NCI-H226 (cell line): Measurements from ENCODE around the gene SIGLEC9.

Experiments
- DNase-seq: peaks from one replicate; pipeline ENCODE4 v3.0.0-alpha.2; 2015

Gene SIGLEC9

GRCh38 chr19:51097796-51098195 is 26.9 kb upstream of the SIGLEC9 start:
- no peak for DNase-seq

DNA sequence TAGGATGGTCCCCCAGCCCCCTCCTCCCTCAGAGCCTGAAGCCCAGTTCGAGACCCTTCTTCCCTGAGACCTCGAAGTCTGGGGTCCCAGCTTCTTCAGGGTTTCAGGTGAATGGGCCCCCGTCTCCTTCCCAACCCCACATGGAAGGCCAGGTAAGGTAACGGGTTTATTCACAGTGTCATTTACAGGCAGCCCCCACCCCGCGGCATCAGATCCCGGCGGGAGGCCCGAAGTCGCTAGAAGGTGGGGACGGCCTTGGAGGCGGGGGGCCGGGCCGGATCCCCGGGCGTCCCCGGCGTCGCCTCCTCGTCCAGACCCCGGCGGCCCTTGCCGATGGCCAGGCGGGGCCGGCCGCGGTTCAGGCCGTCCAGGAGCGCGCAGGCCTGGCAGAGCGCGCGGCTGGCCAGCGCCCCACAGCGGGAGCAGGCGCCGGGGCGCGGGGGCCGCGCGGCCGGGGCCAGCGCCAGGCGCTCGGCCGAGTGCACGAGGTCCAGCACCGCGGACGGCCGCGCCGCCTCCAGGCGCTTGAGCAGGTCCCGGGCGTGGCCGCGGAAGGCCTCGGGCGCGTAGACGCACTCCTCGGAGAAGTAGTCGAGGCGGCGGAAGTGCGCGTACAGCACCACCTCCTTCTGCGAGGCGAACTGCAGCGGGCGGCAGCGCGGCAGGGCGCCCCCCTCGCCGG is 26.2 kb upstream of the SIGLEC9 start:
- no peak for DNase-seq

GRCh38 chr19:51099047-51099382 is 25.7 kb upstream of the SIGLEC9 start:
- DNase-seq, result no peak

DNA sequence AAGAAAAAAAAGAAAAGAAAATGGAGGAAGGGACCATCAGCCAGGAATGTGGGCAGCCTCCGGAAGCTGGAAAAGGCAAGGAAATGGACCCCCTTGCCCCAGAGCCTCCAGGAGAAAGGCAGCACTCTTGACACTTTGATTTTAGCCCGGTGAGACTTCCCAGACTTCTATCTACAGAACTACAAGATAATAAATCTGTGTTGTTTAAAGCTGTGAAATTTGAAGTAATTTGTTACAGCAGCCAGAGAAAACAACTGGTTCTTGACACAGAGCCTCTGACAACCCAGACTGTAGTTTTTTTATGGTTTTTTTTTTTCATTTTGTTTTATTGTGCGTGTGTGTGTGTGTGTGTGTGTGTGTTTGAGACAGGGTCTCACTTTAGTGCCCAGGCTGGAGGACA is 24.1 kb upstream of the SIGLEC9 start:
- DNase-seq, result no peak

DNA sequence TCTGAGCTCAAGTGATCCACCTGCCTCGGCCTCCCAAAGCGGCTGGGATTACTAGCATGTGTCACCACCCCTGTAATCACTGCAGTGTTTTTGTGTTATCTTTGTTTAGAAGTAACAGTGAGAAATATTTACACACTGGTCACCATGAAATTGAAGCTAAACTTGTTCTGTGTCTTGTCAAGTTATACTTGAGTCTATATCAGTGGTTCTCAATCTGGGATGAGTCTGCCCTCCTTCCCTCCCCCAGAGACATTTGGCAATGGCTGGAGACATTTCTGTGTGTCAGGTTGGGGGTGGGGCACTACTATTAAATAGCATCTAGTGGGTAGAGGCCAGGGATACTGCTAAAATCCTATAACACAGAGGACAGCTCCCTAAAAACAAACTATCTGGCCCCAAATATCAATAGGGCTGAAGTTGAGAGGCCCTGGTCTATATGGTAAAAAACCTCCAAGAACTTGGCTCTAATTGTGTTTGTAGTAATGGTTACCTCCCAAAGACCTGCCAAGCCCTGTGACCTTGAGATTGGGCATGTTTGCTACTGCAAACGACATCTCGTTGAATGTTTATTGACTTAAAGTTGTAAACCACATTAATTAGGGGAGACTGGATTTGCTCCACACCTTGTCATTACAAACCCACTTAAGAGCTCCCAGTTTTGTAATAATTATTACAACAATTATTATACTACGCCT is 23.4 kb upstream of the SIGLEC9 start:
- no peak for DNase-seq

- no peak for DNase-seq
Observed at GRCh38 chr19:51102991-51103390, 21.7 kb upstream of the SIGLEC9 start.

DNA sequence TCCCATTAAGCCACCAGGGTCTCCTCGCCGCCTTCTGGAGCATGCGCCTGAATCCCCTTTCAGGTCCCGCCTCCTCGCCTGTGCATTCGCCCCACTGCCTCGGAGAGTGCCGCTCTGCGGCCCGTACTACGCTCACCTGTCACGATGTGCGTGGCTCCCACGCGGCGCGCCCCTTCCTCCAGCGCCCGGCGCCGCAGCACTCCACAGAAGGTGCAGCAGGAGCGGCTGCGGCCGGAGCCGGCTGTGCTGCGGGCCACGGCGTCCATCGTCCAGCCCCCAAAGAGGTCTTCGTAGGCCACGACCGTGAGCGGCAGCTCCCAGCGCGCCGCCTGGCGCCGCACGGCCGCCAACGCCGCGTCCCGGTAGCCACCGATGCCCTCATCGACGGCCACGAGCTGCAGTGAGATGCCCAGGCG is 20.8 kb upstream of the SIGLEC9 start:
- no peak for DNase-seq

DNA sequence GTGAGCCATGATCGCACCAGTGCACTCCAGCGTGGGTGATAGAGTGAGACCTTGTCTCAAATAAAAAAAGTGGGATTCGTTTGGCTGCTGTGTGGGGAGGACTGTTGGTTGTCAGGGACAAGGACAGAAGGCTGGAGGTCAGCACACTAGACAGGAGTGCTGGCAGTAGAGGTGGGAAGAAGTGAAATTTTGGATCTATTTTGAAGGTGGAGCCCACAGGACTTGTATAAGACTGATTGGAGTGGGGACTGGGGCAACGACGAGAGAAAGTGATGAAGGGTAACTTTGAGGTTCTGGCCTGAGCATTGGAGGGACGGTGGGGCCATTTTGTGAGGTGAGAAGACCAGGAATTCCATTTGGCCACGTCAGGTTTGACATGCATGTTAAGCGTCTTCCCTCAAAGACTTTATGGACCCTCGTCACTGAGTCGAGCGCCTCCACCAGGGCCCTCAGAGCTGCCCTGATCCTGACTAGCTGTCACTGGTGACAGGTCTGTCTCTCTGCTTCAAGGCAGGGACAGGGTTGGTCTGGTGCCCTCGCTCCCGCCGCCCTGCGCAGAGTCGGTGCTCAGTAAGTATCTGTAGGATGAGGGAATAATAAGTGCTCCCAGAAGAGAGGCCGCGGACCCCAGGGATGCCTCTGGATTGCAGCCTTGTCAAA is 17.2 kb upstream of the SIGLEC9 start:
- DNase-seq, result no peak

- peak; percentile 99 for DNase-seq
Observed at GRCh38 chr19:51108066-51108804, 16.5 kb upstream of the SIGLEC9 start, which contains the start of gene CTU1. CTU1 (minus strand) TSS chr19:51108409; CDS start chr19:51104569, 3,840 bp downstream.

DNA sequence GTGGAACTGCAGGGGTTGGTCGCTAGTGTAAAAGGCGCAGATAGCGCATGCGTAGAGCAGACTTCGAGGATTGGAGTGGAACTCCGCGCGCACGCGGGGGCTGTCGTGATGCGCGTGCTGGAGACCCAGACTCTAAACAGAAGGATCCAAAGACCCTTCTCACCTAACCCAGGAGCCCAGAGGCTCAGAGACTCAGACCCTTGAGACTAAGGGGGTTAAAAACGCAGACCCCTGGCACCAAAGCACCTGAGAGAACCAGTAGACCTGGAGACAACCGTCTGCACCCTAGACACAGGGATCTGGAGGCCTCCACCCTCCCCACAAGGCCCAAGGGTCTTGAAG is 15.9 kb upstream of the SIGLEC9 start:
- DNase-seq, result no peak

- no peak for DNase-seq
Observed at GRCh38 chr19:51110666-51110971, 14.1 kb upstream of the SIGLEC9 start.

- DNase-seq, result no peak
Observed at GRCh38 chr19:51111606-51112005, 13.1 kb upstream of the SIGLEC9 start.

DNA sequence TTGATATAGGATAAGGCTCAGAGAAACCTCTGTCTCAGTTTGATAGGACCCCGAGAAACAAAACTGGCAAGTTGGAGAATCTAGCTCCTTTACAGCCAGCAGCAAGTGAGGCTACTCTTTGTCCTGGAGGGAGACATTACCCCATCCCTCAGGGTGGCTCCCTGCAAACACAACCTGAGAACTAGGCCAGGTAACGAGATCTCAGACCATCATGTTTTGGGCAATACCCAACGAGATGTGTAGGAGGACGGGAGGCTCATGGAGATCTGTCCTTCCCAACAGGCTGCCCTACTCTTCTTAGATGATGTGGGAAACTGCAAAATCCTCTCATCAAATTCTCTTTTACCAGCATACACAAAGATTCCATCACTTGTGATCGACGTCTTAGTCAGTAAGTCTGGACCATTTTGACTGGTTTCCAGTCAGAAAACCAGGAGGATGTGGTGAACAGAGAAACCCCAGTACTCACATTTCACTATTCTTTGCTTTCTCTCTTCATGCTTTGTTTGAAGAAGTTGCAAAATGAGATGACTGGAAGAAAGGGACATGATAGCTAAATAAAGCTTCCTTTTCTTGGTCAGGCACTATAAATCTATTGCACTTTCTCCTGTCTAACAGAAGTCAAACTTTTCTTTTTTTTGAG is 10.5 kb upstream of the SIGLEC9 start:
- no peak for DNase-seq

- no peak for DNase-seq
Observed at GRCh38 chr19:51116736-51117286, 7.9 kb upstream of the SIGLEC9 start.

- DNase-seq, result no peak
Observed at GRCh38 chr19:51119101-51119500, 5.6 kb upstream of the SIGLEC9 start.

DNA sequence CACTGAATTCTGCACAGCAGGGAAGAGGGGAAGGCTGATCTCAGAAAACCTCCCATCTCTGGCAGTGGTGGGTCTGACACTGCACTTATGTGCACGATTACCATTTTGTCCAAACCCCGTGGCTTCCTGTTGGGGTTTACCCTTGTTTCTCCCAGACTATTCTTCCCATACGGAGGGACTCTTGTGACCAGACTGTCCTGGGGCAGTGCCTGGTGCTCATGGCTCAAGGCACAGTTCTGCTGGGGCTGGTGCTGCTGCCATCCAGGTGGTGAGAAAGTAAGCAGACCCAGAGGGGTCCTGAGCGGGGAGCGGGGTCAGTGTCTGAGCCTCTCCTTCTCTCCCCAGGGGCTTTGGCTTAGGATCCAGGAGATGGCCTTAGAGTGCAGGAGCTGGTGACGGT is 5.1 kb upstream of the SIGLEC9 start:
- no peak for DNase-seq

GRCh38 chr19:51120160-51120559 is 4.5 kb upstream of the SIGLEC9 start:
- DNase-seq, result no peak

DNA sequence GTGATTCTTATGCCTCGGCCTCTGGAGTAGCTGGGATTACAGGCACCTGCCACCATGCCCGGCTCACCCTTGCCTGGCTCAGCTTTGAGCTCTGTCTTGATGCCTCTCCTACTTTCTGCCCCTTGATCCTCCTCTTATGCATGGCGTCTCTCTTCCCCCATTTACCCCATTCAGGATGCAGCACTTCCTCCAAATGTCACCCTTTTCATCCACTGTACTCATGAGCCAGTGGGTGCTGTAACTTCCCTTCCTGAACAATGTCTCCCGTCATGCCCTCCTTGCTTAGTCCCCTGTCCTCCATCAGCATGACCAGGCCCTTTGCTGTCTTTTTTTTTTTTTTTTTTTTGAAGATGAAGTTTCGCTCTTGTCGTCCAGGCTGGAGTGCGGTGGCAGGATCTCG is 3.4 kb upstream of the SIGLEC9 start:
- no peak for DNase-seq

- no peak for DNase-seq
Observed at GRCh38 chr19:51122112-51122981, 2.4 kb upstream of the SIGLEC9 start.

DNA sequence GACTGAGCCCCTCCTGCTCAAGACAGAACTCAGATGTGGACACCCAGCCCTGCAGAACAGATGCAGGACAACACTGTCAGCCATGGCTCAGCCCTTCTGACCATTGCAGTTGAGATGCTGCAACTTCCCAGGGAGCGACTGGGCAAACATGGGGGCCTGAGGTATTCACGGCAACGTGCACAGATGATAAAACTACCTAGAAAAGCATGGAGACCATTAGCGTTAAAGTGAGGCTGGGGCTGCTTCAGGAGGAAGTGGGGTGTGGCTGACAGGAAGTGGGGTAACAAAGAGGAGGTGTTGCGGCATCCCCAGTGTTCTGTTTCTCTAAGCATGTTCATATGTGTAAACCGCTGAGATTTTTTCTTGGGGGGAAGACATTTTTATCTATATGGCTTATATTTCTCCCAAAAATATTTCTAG is 1.3 kb upstream of the SIGLEC9 start:
- DNase-seq, result no peak

- no peak for DNase-seq
Observed at GRCh38 chr19:51123802-51124201, 904 bp upstream of the SIGLEC9 start.

GRCh38 chr19:51124216-51124615 is 490 bp upstream of the SIGLEC9 start:
- no peak for DNase-seq
